ENCODE results near the gene HERPUD1. TPM values are rescaled to one million over a fixed set of nuclear protein-coding genes. Genes with fewer than 3 reads are reported as not detected.

Gene HERPUD1
- total RNA-seq, 1 experiment from 2014 or later = 45.2 TPM

- no peak for DNase-seq (ENCODE audit: low read depth, low spot score)
- no peak for TF ChIP-seq TCF7L2 (IDR thresholded peaks at IDR 0.05; ENCODE audit: low read depth, low read length)
- no peak for TF ChIP-seq POLR2AphosphoS5 (IDR thresholded peaks at IDR 0.05; ENCODE audit: low read depth, low read length)
- TF ChIP-seq, protein P1, sequence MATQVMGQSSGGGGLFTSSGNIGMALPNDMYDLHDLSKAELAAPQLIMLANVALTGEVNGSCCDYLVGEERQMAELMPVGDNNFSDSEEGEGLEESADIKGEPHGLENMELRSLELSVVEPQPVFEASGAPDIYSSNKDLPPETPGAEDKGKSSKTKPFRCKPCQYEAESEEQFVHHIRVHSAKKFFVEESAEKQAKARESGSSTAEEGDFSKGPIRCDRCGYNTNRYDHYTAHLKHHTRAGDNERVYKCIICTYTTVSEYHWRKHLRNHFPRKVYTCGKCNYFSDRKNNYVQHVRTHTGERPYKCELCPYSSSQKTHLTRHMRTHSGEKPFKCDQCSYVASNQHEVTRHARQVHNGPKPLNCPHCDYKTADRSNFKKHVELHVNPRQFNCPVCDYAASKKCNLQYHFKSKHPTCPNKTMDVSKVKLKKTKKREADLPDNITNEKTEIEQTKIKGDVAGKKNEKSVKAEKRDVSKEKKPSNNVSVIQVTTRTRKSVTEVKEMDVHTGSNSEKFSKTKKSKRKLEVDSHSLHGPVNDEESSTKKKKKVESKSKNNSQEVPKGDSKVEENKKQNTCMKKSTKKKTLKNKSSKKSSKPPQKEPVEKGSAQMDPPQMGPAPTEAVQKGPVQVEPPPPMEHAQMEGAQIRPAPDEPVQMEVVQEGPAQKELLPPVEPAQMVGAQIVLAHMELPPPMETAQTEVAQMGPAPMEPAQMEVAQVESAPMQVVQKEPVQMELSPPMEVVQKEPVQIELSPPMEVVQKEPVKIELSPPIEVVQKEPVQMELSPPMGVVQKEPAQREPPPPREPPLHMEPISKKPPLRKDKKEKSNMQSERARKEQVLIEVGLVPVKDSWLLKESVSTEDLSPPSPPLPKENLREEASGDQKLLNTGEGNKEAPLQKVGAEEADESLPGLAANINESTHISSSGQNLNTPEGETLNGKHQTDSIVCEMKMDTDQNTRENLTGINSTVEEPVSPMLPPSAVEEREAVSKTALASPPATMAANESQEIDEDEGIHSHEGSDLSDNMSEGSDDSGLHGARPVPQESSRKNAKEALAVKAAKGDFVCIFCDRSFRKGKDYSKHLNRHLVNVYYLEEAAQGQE (IDR thresholded peaks at IDR 0.05; ENCODE audit: insufficient read depth in 1 of 2, low read depth in 2 of 2, low read length in 1 of 2) = no peak
- in situ Hi-C loops (cut with HindIII; ENCODE audit: low pct_unique_long_range_greater_than_20kb, low sequenced_read_pairs) (no loop called here), intact Hi-C loops (cut with micrococcal nuclease; ENCODE audit: unreplicated experiment) (loop anchor here (10.0 kb wide), 1 partner anchor 57 kb away; no protein-coding TSS in a partner anchor)
- Histone ChIP-seq H3K36me3 (ENCODE audit: control insufficient read depth, insufficient read depth, low read length) (peaks cover 12% of the 10 kb centered on the region), H3K27ac (ENCODE audit: low read length) (peak overlapping the region; percentile 95), H3K27me3 (ENCODE audit: control insufficient read depth, insufficient read depth, low read length) (no peaks in the 10 kb centered on the region), H3K4me1 (ENCODE audit: control insufficient read depth, insufficient read depth, low read length) (peaks cover 4% of the 10 kb centered on the region), H3K9me3 (ENCODE audit: control insufficient read depth, insufficient read depth, low read depth, low read length) (no peaks in the 10 kb centered on the region), H3K4me3 (ENCODE audit: low read depth in 2 of 2, low read length in 2 of 2) (peak overlapping the region; percentile 38 to 95)
- ChIA-PET CTCF (no interaction called here), POLR2A (interaction anchor here (0.7 kb wide), 1 partner anchor 19 kb away, joined by 5 read pairs; no protein-coding TSS in a partner anchor)
- BruUV-seq (replicated peaks) = TSS peak; percentile 83
- ATAC-seq = no peak; the same call in 1 of the 2 replicates
Measured at GRCh38 chr16:56931271-56931891, 561 bp upstream of the HERPUD1 start.

DNA sequence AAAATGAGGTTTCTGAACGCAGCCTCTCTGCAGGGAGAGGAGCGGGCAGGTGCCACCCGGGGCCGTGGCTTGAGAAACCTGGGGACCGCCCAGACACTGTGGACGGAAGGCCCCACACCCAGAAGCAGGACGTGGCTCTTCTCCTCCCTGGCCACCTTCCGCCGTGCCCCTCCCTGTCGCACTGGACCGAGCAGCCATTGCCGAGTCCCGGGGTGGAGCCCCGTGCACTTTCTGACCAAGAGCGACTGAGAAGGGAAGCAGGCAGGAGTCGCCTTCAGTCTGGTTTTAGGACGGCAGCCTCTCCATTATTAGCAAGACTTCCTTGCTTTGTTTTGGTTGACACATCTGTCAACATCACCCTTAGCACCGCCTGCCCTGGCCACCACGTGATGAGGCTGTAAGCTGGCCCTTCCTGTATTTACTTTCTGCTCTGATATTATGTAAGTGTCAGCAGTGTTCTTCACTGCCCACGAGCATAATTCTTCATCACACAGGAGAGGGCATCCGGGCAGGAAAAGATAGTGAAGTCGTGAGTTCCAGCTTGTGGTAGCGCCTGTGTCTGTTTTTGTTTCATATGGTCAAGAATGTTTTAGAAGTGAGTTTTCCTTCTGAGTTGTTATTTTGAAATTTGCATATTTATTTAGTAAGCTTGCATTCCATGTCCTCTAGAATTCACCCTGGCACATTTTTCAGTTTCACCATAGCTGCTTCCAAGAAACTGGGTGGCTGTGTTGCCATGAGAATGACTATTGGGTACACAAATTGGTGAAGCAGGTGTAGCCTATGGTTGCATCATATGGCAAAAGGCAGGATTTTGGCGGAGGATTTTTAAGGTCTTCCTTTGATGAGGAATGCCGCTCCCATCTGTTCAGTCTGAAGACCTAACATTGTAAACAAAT is 1.0 kb downstream of the HERPUD1 start:
- TF ChIP-seq TCF7L2 (IDR thresholded peaks at IDR 0.05; ENCODE audit: low read depth, low read length) = no peak
- TF ChIP-seq SIN3A (IDR thresholded peaks at IDR 0.05; ENCODE audit: borderline replicate concordance, insufficient read depth, low read depth, low read length) = 0 out of 2 replicates have a peak, but pooled peaks have one; percentile 76
- intact Hi-C loops (cut with micrococcal nuclease; ENCODE audit: unreplicated experiment) = loop anchor here (10.0 kb wide), 1 partner anchor 58 kb away; no protein-coding TSS in a partner anchor
- ChIA-PET CTCF (no interaction called here), POLR2A (interaction anchor here (0.6 to 0.7 kb wide), 2 partner anchors 161 to 860 kb away, joined by 3 to 6 read pairs; no protein-coding TSS in a partner anchor)
- no peaks in the 10 kb centered on the region for H3K27me3 ChIP-seq (ENCODE audit: control insufficient read depth, insufficient read depth, low read length)
- in situ Hi-C loops (cut with HindIII; ENCODE audit: low pct_unique_long_range_greater_than_20kb, low sequenced_read_pairs) = no loop called here
- H3K4me3 ChIP-seq (ENCODE audit: low read depth in 2 of 2, low read length in 2 of 2) = peak overlapping the region; percentile 91 to 95
- H3K4me1 ChIP-seq (ENCODE audit: control insufficient read depth, insufficient read depth, low read length) = peaks cover 4% of the 10 kb centered on the region
- H3K9me3 ChIP-seq (ENCODE audit: control insufficient read depth, insufficient read depth, low read depth, low read length) = no peaks in the 10 kb centered on the region
- H3K27ac ChIP-seq (ENCODE audit: low read length) = peak overlapping the region; percentile 78
- ATAC-seq = peak; percentile 64
- DNase-seq (ENCODE audit: low read depth, low spot score) = peak; percentile 38
- no TSS peak for BruUV-seq (replicated peaks)
- peaks cover 23% of the 10 kb centered on the region for H3K36me3 ChIP-seq (ENCODE audit: control insufficient read depth, insufficient read depth, low read length)

- no peaks in the 10 kb centered on the region for H3K9me3 ChIP-seq (ENCODE audit: control insufficient read depth, insufficient read depth, low read depth, low read length)
- DNase-seq (ENCODE audit: low read depth, low spot score) = no peak
- H3K4me3 ChIP-seq (ENCODE audit: low read depth in 2 of 2, low read length in 2 of 2) = peak overlapping the region; percentile 91 to 95
- H3K27me3 ChIP-seq (ENCODE audit: control insufficient read depth, insufficient read depth, low read length) = no peaks in the 10 kb centered on the region
- ChIA-PET POLR2A (interaction anchor here (0.6 kb wide), 1 partner anchor 162 kb away, joined by 3 read pairs; no protein-coding TSS in a partner anchor), CTCF (no interaction called here)
- in situ Hi-C loops (cut with HindIII; ENCODE audit: low pct_unique_long_range_greater_than_20kb, low sequenced_read_pairs) (no loop called here), intact Hi-C loops (cut with micrococcal nuclease; ENCODE audit: unreplicated experiment) (loop anchor here (10.0 kb wide), 1 partner anchor 59 kb away; no protein-coding TSS in a partner anchor)
- peaks cover 28% of the 10 kb centered on the region for H3K36me3 ChIP-seq (ENCODE audit: control insufficient read depth, insufficient read depth, low read length)
- H3K4me1 ChIP-seq (ENCODE audit: control insufficient read depth, insufficient read depth, low read length) = peaks cover 4% of the 10 kb centered on the region
- BruUV-seq (replicated peaks) = TSS peak; percentile 62
- TF ChIP-seq, protein P1 (IDR thresholded peaks at IDR 0.05; ENCODE audit: insufficient read depth in 1 of 2, low read depth in 2 of 2, low read length in 1 of 2) = no peak
- TF ChIP-seq POLR2AphosphoS5 (IDR thresholded peaks at IDR 0.05; ENCODE audit: low read depth, low read length) (no peak), TCF7L2 (IDR thresholded peaks at IDR 0.05; ENCODE audit: low read depth, low read length) (no peak), SIN3A (IDR thresholded peaks at IDR 0.05; ENCODE audit: borderline replicate concordance, insufficient read depth, low read depth, low read length) (no peak)
- TF ChIP-seq, protein P2, sequence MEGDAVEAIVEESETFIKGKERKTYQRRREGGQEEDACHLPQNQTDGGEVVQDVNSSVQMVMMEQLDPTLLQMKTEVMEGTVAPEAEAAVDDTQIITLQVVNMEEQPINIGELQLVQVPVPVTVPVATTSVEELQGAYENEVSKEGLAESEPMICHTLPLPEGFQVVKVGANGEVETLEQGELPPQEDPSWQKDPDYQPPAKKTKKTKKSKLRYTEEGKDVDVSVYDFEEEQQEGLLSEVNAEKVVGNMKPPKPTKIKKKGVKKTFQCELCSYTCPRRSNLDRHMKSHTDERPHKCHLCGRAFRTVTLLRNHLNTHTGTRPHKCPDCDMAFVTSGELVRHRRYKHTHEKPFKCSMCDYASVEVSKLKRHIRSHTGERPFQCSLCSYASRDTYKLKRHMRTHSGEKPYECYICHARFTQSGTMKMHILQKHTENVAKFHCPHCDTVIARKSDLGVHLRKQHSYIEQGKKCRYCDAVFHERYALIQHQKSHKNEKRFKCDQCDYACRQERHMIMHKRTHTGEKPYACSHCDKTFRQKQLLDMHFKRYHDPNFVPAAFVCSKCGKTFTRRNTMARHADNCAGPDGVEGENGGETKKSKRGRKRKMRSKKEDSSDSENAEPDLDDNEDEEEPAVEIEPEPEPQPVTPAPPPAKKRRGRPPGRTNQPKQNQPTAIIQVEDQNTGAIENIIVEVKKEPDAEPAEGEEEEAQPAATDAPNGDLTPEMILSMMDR (IDR thresholded peaks at IDR 0.05) = no peak
- ATAC-seq = no peak
- peak overlapping the region; percentile 78; the same call in 1 of the 2 replicates for H3K27ac ChIP-seq (ENCODE audit: low read length)
Measured at GRCh38 chr16:56933828-56934598, 2.1 kb downstream of the HERPUD1 start.
